K562 (cell line): ENCODE results near the gene IRF1. TPM values are rescaled to one million over a fixed set of nuclear protein-coding genes. Genes with fewer than 3 reads are reported as not detected.

ENCODE experiments used
- ATAC-seq: fragments of 200-7000 bp; cut with Tn5 transposase; 3 replicates; pipeline ENCODE4 v1.9.1; 2020; ENCODE audit warnings: moderate library complexity
- BruUV-seq: library from RNA; stranded (reverse); fragments of 400-500 nt; replicated peaks from 2 replicates; lab custom pipeline; 2021; lab: Mats Ljungman, UMichigan
- CTCF ChIA-PET: fragments of 300-600 bp; formaldehyde crosslinking; extraction: SDS; loops from one replicate; lab custom pipeline; 2021; ENCODE audit warnings: low intra/inter-chr PET ratio; lab: Yijun Ruan, JAX
- POLR2A ChIA-PET: fragments of 300-600, 350-650 bp; sonication (Branson Sonifier 250); formaldehyde crosslinking; extraction: SDS; loops from one replicate; lab custom pipeline; 2021; ENCODE audit warnings: antibody characterized with exemption, inconsistent platforms; lab: Yijun Ruan, JAX
- DNase-seq, 4 experiments: peaks; one replicate each; pipeline versions ENCODE4 v3.0.0 to v3.0.0-alpha.2; 2011 to 2018; ENCODE audit warnings: low spot score in 3 of 4, mixed read lengths in 3 of 4; ENCODE audit errors: extremely low read depth in 1 of 4
- FAIRE-seq: peaks from 2 replicates; lab custom pipeline; 2011; peaks lifted over from hg19 to GRCh38; lab: Jason Lieb, UNC
- H2AFZ ChIP-seq: 2 replicates; pipeline ENCODE4 v1.6.0; 2011; ENCODE audit warnings: low read depth, low read length, control low read depth, inconsistent platforms
- H3K27ac ChIP-seq: fragments of 200-600 bp; 3 replicates; pipeline ENCODE4 v1.8.0; 2011; ENCODE audit warnings: low read depth, mild to moderate bottlenecking, control low read depth, inconsistent platforms, low read length, moderate library complexity, mixed read lengths; ENCODE audit errors: extremely low read depth
- H3K27me3 ChIP-seq, 2 experiments: fragments of 300-600 bp in 1 of 2; 2 replicates in 1 of 2; 3 replicates in 1 of 2; pipeline versions ENCODE4 v1.6.0 to v1.8.0; 2011; ENCODE audit warnings: inconsistent platforms in 2 of 2, low read length in 2 of 2, mild to moderate bottlenecking in 1 of 2, mixed read lengths in 1 of 2, moderate library complexity in 1 of 2; ENCODE audit not compliant: control insufficient read depth in 2 of 2, insufficient read depth in 2 of 2
- H3K36me3 ChIP-seq: fragments of 300-600 bp; 3 replicates; pipeline ENCODE4 v1.8.0; 2011; ENCODE audit warnings: mild to moderate bottlenecking, low read length, inconsistent platforms; ENCODE audit not compliant: control insufficient read depth, insufficient read depth
- H3K4me1 ChIP-seq, 2 experiments: fragments of 200-600 bp in 1 of 2; replicated peaks in 1 of 2; 2 replicates in 1 of 2; 3 replicates in 1 of 2; pipeline versions ENCODE4 v1.5.1 to v1.8.0; 2011; ENCODE audit warnings: inconsistent platforms in 2 of 2, low read length in 2 of 2, mild to moderate bottlenecking in 1 of 2, mixed read lengths in 1 of 2, moderate library complexity in 1 of 2; ENCODE audit not compliant: control insufficient read depth in 2 of 2, insufficient read depth in 2 of 2
- H3K4me2 ChIP-seq: 2 replicates; pipeline ENCODE4 v1.6.1; 2011; ENCODE audit warnings: low read length, control low read depth, inconsistent platforms, mixed read lengths; ENCODE audit not compliant: insufficient read depth
- H3K4me3 ChIP-seq: fragments of 200-600 bp; sonication (generic), shearing (Covaris generic); 2 replicates; pipeline ENCODE4 v1.5.1; 2016; ENCODE audit warnings: control low read depth, inconsistent platforms
- H3K79me2 ChIP-seq: fragments of 200-600 bp; 3 replicates; pipeline ENCODE4 v1.8.0; 2011; ENCODE audit warnings: low read length, inconsistent platforms; ENCODE audit not compliant: control insufficient read depth, insufficient read depth
- H3K9ac ChIP-seq, 2 experiments: 2 replicates each; pipeline versions ENCODE4 v1.6.0 to v1.6.1; 2011; ENCODE audit warnings: low read depth in 2 of 2, low read length in 2 of 2, control low read depth in 1 of 2, inconsistent platforms in 1 of 2, mild to moderate bottlenecking in 1 of 2, mixed read lengths in 1 of 2; ENCODE audit not compliant: insufficient read depth in 1 of 2
- H3K9me1 ChIP-seq: one replicate; pipeline ENCODE4 v1.6.0; 2011; ENCODE audit warnings: inconsistent platforms, mild to moderate bottlenecking, low read length, moderate library complexity; ENCODE audit not compliant: control insufficient read depth, insufficient read depth
- H3K9me3 ChIP-seq: replicated peaks from 2 replicates; pipeline ENCODE4 v1.5.1; 2011; ENCODE audit warnings: low read depth, low read length, inconsistent platforms; ENCODE audit not compliant: control insufficient read depth, insufficient read depth
- H4K20me1 ChIP-seq: replicated peaks from 2 replicates; pipeline ENCODE4 v1.6.1; 2011; ENCODE audit warnings: low read length, inconsistent platforms, mixed read lengths; ENCODE audit not compliant: control insufficient read depth, insufficient read depth
- NR1H2 ChIP-seq: sonication (generic); formaldehyde crosslinking; IDR thresholded peaks from 2 replicates; pipeline ENCODE4 v1.4.0; 2020; ENCODE audit warnings: mild to moderate bottlenecking, missing genetic modification reagents
- PKNOX1 ChIP-seq: fragments of 450-650 bp; IDR thresholded peaks from 2 replicates; pipeline ENCODE4 v1.6.1; 2016
- ZBTB11 ChIP-seq, 3 experiments: fragments of 200-800 bp in 1 of 3; fragments of 250-450 bp in 1 of 3; fragments of 450-650 bp in 1 of 3; sonication (Bioruptor Pico) in 1 of 3; sonication (Bioruptor generic) in 1 of 3; formaldehyde crosslinking in 1 of 3; IDR thresholded peaks; 2 replicates each; pipeline versions ENCODE4 v1.6.1 to v1.8.0; 2016 to 2022; ENCODE audit warnings: mild to moderate bottlenecking in 2 of 3, missing genetic modification characterization in 2 of 3, missing compliant biosample characterization in 1 of 3, moderate library complexity in 1 of 3
- WGBS: fragments of 100-300 bp; shearing (Covaris generic); methylation state at CpG from one replicate; pipeline ENCODE4 v1.1.6; 2016; ENCODE audit warnings: low coverage, mixed read lengths; ENCODE audit not compliant: insufficient coverage; ENCODE audit errors: missing lambda C conversion rate; 5-methylcytosine and 5-hydroxymethylcytosine counted together
- in situ Hi-C: fragments of 300-500 bp; cut with MboI; formaldehyde crosslinking; loops from 4 replicates; pipeline ENCODE4 v1.15.0; 2018; ENCODE audit warnings: inconsistent platforms, mixed read lengths
- intact Hi-C: fragments of 100-400 bp; cut with micrococcal nuclease; formaldehyde crosslinking; loops from 2 replicates; pipeline ENCODE4 v1.14.2; 2022
- polyA plus RNA-seq, 8 experiments: library from polyadenylated mRNA; depleted of rRNA in 4 of 8; stranded (reverse) in 5 of 8; unstranded in 3 of 8; fragments of >200 nt; fragmentation: Nextera tagmentation in 2 of 8; fragmentation: Illumina TruSeq in 1 of 8; extraction: Ambion mirVana in 2 of 8; extraction: Trizol in 1 of 8; gene quantifications; 2 replicates each; pipeline versions ENCODE4 v1.2.1 to v1.2.3, GENCODE V29; 2011 to 2014; ENCODE audit warnings: inconsistent platforms in 1 of 8, missing spikeins in 1 of 8
- total RNA-seq, 7 experiments: library from RNA; depleted of rRNA in 6 of 7; stranded (reverse); fragments of >200 nt in 6 of 7; fragmentation: Illumina TruSeq in 2 of 7; extraction: Trizol in 2 of 7; gene quantifications; 2 replicates each; pipeline versions ENCODE4 v1.2.1 to v1.2.3, GENCODE V29; 2011 to 2021; ENCODE audit warnings: low replicate concordance in 1 of 7

Gene IRF1
- total and polyA plus RNA-seq, 9 of the 15 experiments (the other 6 are each of a cell fraction or from before 2014, with no cell fraction given) = 1.1 to 12.3 (median 5.9) TPM

- Histone ChIP-seq H3K4me1 (peaks cover 0 to 13% of the 10 kb centered on the region in 2 experiments; a peak in 3 of 5 replicates), H2AFZ (no peak overlapping the region), H3K9me3 (no peaks in the 10 kb centered on the region), H3K79me2 (no peaks in the 10 kb centered on the region), H3K9me1 (no peaks in the 10 kb centered on the region), H3K27me3 (no peaks in the 10 kb centered on the region), H3K9ac (no peak overlapping the region), H3K4me2 (no peak overlapping the region), H3K4me3 (no peak overlapping the region), H3K36me3 (peaks cover 26% of the 10 kb centered on the region; the same call in 2 of the 3 replicates), H4K20me1 (no peaks in the 10 kb centered on the region; the same call in none of the 2 replicates), H3K27ac (no peak overlapping the region)
- peak; percentile 8; the same call in 1 of the 3 replicates for ATAC-seq
- TF ChIP-seq NR1H2 (no peak), ZBTB11 (CRISPR knock-in tag; IDR thresholded peaks at IDR 0.05) (no peak), PKNOX1 (0 out of 2 replicates have a peak, but pooled peaks have one; percentile 11)
- in situ Hi-C loops (no loop called here), intact Hi-C loops (no loop called here)
- WGBS = 63% methylated on average over 5 of the region's 5 CpGs
- BruUV-seq = no TSS peak
- no peak for DNase-seq
- no peak for FAIRE-seq
- POLR2A ChIA-PET = interaction anchor here (0.5 to 6.8 kb wide), 18 partner anchors 9 to 1116 kb away, joined by 3 to 115 read pairs (median 5); partner anchors contain the start of gene IRF1
- CTCF ChIA-PET = no interaction called here
Measured at GRCh38 chr5:132480546-132480892, 10.1 kb downstream of the IRF1 start.
